Measurements from ENCODE around the gene FARS2. TPM values are rescaled to one million over a fixed set of nuclear protein-coding genes. Genes with fewer than 3 reads are reported as not detected.

FARS2 gene
- total RNA-seq, 1 donor from 2014 or later, result 11.8 TPM

GRCh38 chr6:5771211-5771610 lies 509.9 kb downstream of the FARS2 start:
- H3K4me1 Mint-ChIP-seq (ENCODE audit: low read depth), result no peaks in the 10 kb centered on the region
- DNase-seq (ENCODE audit: low spot score), result no peak
- no peak overlapping the region for H3K27ac Mint-ChIP-seq (ENCODE audit: unreplicated experiment)
- peaks cover 11% of the 10 kb centered on the region for H3K9me3 Mint-ChIP-seq (ENCODE audit: low read depth)
- H3K27me3 Mint-ChIP-seq (ENCODE audit: low read depth), result no peaks in the 10 kb centered on the region
- H3K4me3 Mint-ChIP-seq (ENCODE audit: unreplicated experiment), result no peak overlapping the region
- peaks cover 4% of the 10 kb centered on the region for H3K36me3 Mint-ChIP-seq (ENCODE audit: low read depth)
- no peak for TF ChIP-seq CTCF (IDR thresholded peaks at IDR 0.05)

GRCh38 chr6:5771759-5772390 lies 510.6 kb downstream of the FARS2 start:
- no peak overlapping the region for H3K4me3 Mint-ChIP-seq (ENCODE audit: unreplicated experiment)
- no peaks in the 10 kb centered on the region for H3K4me1 Mint-ChIP-seq (ENCODE audit: low read depth)
- DNase-seq (ENCODE audit: low spot score), result no peak
- H3K27ac Mint-ChIP-seq (ENCODE audit: unreplicated experiment), result no peak overlapping the region
- TF ChIP-seq CTCF (IDR thresholded peaks at IDR 0.05), result no peak
- H3K9me3 Mint-ChIP-seq (ENCODE audit: low read depth), result peaks cover 8% of the 10 kb centered on the region
- H3K36me3 Mint-ChIP-seq (ENCODE audit: low read depth), result peaks cover 4% of the 10 kb centered on the region
- no peaks in the 10 kb centered on the region for H3K27me3 Mint-ChIP-seq (ENCODE audit: low read depth)

GRCh38 chr6:5772408-5773120 lies 511.3 kb downstream of the FARS2 start:
- Mint-ChIP-seq H3K4me3 (ENCODE audit: unreplicated experiment) (no peak overlapping the region), H3K27ac (ENCODE audit: unreplicated experiment) (no peak overlapping the region), H3K36me3 (ENCODE audit: low read depth) (peaks cover 4% of the 10 kb centered on the region), H3K9me3 (ENCODE audit: low read depth) (peaks cover 8% of the 10 kb centered on the region), H3K4me1 (ENCODE audit: low read depth) (no peaks in the 10 kb centered on the region), H3K27me3 (ENCODE audit: low read depth) (no peaks in the 10 kb centered on the region)
- DNase-seq (ENCODE audit: low spot score), result no peak
- no peak for TF ChIP-seq CTCF (IDR thresholded peaks at IDR 0.05)

GRCh38 chr6:5776104-5776503 lies 514.8 kb downstream of the FARS2 start:
- Mint-ChIP-seq H3K9me3 (ENCODE audit: low read depth) (peaks cover 2% of the 10 kb centered on the region), H3K27me3 (ENCODE audit: low read depth) (no peaks in the 10 kb centered on the region), H3K4me1 (ENCODE audit: low read depth) (no peaks in the 10 kb centered on the region), H3K27ac (ENCODE audit: unreplicated experiment) (no peak overlapping the region), H3K36me3 (ENCODE audit: low read depth) (no peaks in the 10 kb centered on the region), H3K4me3 (ENCODE audit: unreplicated experiment) (no peak overlapping the region)
- TF ChIP-seq CTCF (IDR thresholded peaks at IDR 0.05), result no peak
- DNase-seq (ENCODE audit: low spot score), result no peak

GRCh38 chr6:5776706-5777390 lies 515.5 kb downstream of the FARS2 start:
- H3K36me3 Mint-ChIP-seq (ENCODE audit: low read depth), result no peaks in the 10 kb centered on the region

More at GRCh38 chr6:5776706-5777390, 515.5 kb downstream of the FARS2 start:
- TF ChIP-seq CTCF (IDR thresholded peaks at IDR 0.05), result no peak
- Mint-ChIP-seq H3K27me3 (ENCODE audit: low read depth) (no peaks in the 10 kb centered on the region), H3K9me3 (ENCODE audit: low read depth) (peaks cover 2% of the 10 kb centered on the region), H3K4me3 (ENCODE audit: unreplicated experiment) (no peak overlapping the region), H3K27ac (ENCODE audit: unreplicated experiment) (no peak overlapping the region), H3K4me1 (ENCODE audit: low read depth) (no peaks in the 10 kb centered on the region)
- no peak for DNase-seq (ENCODE audit: low spot score)

Measured in chondrocyte (in vitro differentiated cells).